GM18517 (cell line): ENCODE data around the gene ZFC3H1.
A peak's percentile ranks its signal among the peaks of the same experiment; 100 is the strongest.

Source experiments
- ATAC-seq: cut with Tn5 transposase; IDR thresholded peaks from one replicate; pipeline ENCODE4 v1.9.1; 2021; ENCODE audit warnings: mild to moderate bottlenecking, moderate library complexity; ENCODE audit not compliant: unreplicated experiment

Gene ZFC3H1

DNA sequence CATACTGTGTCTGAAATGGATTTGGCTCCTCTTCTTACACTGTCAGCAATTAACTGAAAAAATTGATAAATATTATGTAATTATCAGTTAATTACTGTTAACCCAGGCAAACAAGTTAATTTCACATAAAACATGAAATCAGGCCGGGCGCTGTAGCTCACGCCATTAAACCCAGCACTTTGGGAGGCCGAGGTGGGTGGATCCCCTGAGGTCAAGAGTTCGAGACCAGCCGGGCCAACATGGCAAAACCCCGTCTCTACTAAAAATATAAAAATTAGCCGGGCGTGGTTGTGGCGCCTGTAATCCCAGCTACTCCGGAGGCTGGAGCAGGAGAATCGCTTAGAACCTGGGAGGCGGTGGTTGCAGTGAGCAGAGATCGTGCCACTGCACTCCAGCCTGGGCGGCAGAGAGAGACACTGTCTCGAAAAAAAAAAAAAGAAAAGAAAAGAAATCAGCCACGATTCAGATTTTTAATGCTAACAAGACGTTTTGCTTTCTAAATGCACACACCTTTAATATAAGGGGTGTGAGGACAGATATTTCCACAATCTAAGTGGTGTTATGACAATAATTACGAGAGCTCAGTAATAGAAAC, 21.8 kb upstream of the ZFC3H1 start:
- no peak for ATAC-seq

DNA sequence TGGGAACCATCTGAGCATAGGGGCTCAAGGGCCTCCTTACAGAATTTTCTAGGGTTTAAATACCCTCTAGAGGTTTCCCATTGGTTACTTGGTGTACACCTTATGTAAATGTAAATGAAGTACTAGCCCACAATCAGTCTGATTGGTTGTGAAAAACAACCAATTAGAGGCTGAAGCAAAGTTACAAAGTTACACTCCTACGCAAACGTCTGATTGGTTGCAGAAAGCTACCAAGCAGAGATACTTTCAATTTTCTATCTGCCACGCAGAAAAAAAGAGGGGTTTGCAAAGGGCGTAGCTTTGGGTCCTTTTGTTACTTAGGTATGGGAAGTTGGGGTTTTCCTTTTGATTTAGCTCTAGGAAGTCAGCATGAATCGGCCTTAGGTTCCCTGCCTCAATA, 20.4 kb upstream of the ZFC3H1 start:
- ATAC-seq: no peak

DNA sequence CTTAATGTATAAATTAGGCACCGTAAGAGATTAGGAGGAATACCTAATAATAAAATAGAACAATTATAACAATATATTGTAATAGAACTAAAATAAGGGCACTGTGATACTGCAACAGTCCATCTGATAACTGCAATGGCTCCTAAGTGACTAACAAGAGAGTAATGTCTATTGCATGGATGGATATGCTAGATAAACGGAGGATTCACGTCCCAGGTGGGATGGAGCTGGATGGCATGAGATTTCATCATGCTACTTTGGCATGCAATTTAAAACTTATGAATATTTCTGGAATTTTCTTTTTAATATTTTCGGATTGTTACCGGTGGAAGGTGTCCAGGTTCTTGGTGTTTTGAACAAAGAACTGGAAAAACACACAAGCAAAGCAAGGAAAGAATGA, 20.0 kb upstream of the ZFC3H1 start:
- ATAC-seq: no peak

DNA sequence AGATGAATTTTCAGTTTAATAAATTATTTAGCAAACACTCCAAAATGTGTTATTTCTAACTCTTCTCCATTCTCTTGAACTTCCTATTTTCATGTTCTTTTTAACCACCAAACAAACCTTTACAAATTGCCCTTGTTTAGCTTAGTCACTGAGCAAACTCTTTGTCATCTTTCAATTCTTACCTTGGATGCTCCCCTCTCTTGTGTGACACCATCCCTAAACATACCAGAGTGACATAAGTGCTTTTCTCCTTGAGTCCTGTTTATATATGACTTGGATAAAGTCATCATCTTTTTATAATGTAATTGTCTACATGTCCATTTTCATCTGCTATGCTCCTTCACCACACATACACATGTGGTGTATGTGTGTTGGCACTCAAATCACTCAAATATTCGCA, 18.8 kb upstream of the ZFC3H1 start:
- ATAC-seq: no peak

DNA sequence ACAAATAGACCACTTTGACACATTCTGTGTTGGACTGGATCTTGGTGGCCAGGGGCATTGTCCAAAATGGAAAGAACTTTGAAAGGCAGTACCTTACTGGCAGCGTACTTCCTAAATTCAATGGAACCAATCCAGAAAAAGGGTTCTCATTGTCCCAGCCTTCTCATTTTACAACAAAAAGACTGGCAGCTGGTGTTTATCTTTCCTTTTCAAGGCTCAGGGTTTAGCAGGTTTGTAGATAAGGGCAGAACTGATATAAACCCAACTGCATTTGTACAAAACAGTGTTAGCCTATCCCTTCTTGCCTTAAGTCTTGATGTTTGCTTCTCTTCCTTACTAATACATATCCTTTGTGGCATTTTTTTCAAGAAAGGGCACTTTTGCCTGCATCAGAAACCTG, 8.2 kb upstream of the ZFC3H1 start:
- no peak for ATAC-seq

DNA sequence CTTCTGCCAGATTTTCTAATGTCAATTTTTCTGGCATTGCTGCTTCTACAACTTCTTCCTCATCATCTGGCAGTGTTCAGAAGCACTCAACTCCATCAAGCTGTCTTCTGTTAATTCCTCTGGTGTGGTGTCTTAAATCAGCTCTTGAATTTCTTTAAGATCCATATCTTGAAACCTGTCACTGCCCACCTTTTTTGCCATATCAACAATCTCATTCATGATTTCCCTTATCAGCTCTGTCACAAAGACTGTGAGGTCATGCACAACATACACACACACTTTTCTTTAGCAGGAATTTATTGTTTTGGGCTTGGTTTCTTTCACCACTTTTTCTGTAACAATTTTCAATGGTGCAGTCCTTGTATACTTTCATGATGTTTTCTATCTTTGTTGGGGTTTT, 7.7 kb upstream of the ZFC3H1 start:
- ATAC-seq: no peak

DNA sequence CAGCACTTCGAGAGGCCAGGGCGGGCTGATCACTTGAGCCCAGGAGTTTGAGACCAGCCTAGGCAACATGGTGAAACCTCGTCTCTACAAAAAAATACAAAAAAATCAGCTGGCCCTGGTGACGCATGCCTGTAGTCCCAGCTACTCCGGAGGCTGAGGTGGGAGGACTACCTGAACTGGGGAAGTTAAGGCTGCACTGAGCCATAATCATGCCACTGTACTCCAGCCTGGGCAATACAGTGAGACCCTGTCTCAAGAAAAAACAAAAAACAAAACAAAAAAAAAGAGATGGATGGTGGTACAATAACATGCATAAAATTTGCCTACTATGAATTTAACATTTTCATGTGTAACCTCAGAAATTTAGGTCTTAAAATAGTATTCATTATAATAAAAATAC, 2.6 kb upstream of the ZFC3H1 start:
- no peak for ATAC-seq

DNA sequence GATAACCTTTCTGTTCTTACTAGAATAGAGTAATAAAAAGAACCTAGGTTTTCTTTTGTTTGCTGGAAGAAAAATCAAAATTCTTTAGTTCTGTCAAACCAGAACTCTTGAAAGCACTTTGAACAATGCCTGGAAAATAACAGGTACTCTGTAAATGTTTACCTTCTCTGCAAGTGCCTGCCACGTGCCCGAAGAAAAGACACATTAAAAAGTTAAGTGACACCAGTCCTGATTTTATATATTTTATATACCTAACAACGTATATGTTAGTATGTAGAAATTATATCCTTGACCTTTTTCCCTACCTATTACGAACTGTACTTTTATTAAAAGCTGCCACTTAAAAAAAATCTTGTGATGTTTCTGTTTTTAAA, 1.4 kb upstream of the ZFC3H1 start:
- no peak for ATAC-seq

DNA sequence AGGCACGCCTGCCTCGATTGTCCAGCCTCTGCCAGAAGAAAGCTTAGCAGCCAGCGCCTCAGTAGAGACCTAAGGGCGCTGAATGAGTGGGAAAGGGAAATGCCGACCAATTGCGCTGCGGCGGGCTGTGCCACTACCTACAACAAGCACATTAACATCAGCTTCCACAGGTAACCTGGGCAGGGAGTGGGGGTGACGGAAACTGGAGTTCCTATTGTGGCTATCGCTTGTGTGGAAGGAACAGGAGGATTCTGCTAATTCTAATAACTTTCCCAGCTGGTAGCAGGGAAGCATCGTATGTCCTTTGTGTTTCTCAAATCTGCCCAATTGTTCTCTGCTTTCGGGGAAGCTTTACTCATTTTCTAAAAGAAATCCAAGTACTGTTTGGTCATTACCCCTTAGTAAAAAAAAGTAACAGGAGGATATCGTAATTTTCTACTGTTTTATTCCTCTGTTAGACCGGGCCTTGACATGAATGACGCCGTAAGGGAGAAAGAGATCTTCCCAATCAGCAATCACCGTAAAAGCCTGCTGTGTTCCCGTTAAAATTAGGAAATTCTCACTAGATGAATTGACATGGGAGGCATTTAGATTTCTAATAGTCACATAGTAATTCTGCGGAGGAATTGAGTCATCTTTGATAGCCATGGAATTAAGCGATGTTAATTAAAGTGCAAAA, 902 bp upstream of the ZFC3H1 start:
- ATAC-seq: peak; percentile 13

DNA sequence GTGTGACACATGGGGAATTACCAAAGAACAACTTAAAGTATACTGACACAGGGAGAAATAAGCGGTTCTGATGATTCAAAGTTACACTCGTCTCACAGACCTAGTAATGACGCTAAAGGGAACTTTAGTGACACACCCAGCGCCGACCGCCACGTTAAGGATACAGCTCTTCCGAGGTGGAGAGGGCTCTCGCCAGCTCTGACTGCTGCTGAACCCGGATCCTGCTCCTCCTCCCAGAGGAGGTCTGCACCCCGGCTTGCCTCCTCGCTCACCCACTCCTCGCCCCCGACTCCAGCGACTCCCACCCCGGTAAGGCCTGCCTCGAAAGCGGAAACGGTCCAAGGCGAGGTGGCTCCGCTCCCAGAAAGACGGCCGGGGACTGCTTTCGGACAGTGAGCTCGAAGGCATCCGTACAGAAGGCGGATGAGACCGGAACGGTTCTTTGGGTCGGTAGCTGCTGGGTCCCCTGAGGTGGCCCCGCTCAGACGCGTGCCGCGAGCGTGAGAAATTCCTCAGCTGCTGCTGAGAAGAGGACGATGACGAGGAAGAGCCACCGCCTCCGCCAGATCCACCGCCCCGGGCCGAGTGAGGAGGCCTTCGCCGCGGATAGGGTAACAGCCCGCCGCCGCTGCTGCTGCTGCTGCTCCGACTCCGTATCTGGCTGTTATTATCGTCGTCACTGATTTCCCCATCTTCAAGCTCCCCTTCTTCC, 643 bp downstream of the ZFC3H1 start:
- ATAC-seq: peak; percentile 24

DNA sequence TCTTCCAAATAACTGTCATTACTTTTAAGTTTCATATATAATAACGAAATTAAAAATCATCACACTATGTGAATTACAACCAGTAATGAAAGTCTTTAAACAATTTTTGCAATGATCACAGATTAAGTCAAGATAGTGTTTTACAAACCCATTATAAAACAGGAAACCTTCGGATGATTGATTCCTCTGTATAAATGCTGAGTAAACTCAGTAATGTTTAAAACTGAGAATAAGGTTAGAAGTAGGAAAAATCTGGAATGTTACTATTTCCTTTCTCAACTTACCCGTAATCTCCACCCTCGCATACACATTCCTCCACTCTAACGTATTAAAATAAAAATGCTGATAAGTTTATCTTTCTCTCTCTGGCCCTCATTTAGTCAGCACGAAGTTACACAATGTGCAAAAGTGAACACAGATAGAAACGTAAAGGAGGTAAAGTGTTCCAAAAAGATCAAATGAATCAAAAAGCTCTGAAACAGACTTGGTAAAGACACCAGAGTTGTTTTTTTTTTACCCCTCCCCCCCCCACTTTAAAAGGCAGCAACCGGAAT, 1.6 kb downstream of the ZFC3H1 start:
- no peak for ATAC-seq

DNA sequence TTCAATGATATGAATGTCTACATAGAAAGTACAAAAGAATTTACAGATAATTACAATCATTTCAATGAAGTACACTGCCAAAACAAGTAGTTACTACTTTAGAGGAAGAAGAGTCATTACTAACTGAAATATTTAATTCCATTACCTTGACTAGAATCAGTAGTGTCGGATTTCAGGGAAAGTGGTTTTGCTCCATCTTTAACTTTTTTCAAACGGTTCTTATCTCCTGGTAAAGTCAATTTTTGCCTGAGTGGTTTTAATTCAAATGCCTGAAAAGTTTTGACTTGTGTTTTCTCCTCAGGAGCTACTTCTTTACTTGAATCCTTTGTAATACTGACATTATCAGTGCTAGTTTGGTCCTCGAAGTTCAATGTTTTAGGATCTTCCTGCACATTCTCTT, 6.9 kb downstream of the ZFC3H1 start:
- no peak for ATAC-seq

DNA sequence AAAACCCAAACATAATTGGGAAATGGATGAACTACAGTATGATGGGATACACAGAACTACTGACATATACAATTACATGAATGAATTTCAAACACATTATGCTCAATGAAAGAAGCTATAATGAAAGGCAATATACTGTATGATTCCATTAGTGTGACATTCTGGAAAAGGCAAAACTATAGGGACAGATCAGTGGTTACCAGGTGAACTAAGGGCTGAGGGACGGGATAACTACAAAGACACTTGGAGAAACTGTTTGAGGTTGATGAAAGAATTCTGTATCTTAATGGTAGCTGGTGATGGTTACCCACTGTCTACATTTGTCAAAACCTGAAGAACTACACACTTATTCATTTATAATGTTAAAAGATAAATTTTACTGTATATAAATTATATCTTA, 7.7 kb downstream of the ZFC3H1 start:
- ATAC-seq: no peak

DNA sequence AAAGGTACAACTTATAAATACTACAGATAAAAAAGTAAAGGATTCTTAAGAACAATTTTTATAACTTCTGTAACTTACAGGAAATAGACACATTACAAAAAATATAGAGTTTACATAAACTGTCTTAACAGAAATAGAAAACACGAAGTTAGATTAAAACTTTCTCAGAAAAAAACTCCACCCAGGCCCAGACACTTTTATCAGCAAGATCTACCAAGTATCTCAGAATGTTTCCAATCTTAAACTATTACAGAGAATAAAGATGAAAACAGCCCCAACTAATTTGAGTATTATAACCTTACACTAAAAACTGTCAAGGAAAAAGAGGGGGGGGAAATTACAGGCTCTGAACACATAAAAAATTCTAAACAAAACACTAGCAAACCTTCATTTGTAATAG, 8.2 kb downstream of the ZFC3H1 start:
- no peak for ATAC-seq

DNA sequence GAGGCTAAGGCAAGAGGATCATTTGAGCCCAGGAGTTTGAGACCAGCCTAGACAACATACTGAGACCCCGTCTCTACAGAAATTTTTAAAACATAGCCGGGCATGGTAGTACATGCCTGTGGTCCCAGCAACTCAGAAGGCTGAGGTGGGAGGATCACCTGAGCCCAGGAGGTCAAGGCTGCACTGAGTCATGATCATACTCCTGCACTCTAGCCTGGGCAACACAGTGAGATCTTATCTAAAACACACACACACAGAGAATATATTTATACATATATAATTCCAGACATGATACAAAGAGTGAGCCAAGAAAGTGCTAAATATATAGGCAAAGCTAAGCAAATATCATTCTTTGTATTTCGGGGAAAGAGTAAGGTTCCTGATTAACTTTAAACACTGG, 9.4 kb downstream of the ZFC3H1 start:
- no peak for ATAC-seq

DNA sequence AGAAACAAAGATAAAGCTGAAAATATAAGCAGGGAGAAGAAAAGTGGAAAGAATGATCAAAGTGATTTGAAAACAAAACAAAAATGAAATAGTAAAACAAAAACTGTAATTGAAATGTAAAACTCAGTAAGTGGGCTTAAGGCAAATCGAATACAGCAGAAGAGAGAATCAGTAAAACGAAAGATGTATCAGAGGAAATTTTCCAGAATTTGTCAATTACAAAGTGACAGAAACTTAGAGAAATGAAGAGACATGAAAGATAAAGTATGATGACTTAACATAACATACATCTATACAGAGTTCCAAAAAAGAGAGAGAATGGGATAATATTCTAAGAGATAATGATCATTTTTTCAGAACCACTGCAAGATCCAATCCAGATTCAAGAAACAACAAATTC, 10.5 kb downstream of the ZFC3H1 start:
- no peak for ATAC-seq

DNA sequence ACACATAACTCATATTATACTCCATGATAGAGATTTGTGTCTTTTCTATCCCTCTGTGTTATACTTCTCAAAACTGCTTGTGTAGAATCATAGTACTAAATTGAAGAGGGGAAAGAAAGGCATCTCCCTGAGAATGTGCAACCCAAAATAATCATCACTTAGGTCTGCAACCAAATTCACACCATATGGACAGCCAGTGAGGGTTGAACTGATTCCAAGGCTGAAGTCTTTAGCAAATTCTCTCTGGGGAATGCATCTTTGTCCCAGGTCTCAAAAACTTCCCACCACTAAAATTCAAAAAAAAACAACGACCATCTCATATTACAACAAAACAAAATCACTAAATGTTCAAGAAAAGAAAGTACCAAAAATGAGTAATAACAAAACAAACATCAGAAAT, 11.0 kb downstream of the ZFC3H1 start:
- ATAC-seq: no peak

DNA sequence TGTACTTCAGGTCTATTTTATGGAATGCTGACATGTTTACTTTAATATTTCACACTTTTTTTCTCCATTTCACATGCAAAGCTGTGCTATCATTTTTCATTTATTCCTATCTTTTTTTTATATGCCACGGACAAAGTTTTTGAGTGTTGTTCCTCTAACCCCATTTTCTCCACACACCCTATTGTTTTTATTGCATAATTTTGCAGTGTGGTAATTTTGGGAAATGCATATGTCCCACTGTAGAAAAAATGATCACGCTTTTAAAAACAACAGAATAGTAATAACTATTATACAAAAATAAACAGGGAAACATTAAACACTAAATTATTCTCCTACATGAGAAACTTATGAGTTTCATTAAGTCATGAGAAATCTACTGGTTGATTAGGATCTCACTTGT, 14.2 kb downstream of the ZFC3H1 start:
- no peak for ATAC-seq

DNA sequence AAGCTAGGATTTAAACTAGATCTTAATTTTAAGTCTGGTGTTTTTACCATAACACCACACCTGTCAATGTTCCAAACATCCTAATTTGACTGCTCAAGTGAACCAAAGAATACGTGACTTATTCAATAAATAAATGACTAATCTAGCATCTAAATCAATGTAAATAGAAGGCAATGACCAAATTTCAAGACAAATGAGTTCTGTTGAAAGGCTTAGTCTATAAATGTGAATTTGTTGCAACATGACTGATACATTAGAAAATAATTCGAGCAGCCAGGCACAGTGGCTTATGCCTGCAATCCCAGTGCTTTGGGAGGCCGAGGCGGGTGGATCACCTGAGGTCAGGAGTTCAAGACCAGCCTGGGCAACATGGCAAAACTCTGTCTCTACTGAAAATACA, 15.1 kb downstream of the ZFC3H1 start:
- ATAC-seq: no peak

DNA sequence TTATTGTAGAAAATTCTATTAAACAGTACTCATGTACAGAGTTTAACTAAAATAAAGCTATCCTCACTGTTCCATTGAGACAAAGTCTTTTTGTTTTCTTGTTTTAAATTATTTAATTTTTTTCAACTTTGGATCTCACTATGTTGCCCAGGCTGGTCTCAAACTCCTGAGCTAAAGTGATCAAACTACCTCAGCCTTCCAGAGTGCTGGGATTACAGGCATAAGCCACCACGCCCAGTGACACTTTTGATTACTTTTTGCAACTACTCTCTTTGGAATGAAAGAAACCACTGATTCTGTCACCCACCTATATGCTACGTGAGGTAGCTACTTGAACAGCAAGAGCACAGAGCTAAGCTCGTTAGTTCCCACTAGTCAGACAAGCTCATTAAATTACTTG, 17.1 kb downstream of the ZFC3H1 start:
- no peak for ATAC-seq

DNA sequence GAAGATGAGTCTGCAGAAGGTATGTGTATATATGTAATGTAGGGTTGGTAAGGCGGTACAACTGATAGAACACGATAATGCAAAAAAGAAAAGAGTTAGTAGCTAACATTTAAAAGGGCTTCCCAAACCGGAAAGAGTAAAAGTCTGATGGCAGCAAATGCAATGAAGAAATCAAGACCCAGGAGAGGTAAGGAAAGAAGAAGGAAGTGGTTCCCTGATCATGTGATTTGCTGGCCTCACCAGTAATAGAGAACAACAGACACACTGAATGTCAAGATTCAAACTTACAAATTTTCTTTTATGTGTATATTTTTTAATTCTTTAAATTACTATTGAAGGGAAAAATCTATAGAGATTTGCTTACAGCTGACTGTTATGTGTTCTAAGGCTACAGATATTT, 18.4 kb downstream of the ZFC3H1 start:
- no peak for ATAC-seq

DNA sequence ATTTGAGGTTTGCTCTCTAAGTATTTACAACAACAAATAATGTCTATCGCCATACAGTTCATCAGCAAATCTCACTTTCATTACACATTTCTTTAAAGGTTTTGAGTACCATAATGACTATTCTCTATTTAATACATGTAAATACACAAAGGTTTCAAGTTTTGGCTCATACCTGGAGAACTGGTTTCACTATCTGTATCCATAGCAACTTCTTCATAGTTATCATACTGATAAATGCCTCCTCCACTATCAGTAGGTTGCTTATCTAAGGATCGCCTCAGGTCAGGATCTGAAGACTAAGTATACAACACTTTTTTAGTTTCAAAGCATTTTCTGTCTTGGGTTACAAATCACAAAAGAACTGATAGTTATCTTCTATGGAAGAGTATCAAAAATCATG, 21.4 kb downstream of the ZFC3H1 start:
- no peak for ATAC-seq
